ENCODE data around the gene CEP128. TPM values are rescaled to one million over a fixed set of nuclear protein-coding genes. Genes with fewer than 3 reads are reported as not detected.

Gene CEP128
- total and polyA plus RNA-seq, 3 experiments from 2014 or later = 5.4 to 17.1 (median 15.4) TPM

- Mint-ChIP-seq H3K9me3 (no peaks in the 10 kb centered on the region), H3K4me1 (no peaks in the 10 kb centered on the region), H3K27ac (no peak overlapping the region), H3K4me3 (no peak overlapping the region), H3K27me3 (no peaks in the 10 kb centered on the region), H3K36me3 (peaks cover 0 to 12% (median 9%) of the 10 kb centered on the region in 3 donors)
- Histone ChIP-seq H3K27ac (ENCODE audit: low read depth, low read length) (no peak overlapping the region), H3K36me3 (ENCODE audit: insufficient read depth, low read length) (no peaks in the 10 kb centered on the region), H3K4me1 (ENCODE audit: insufficient read depth, low read length) (no peaks in the 10 kb centered on the region), H3K9me3 (ENCODE audit: low read length) (no peaks in the 10 kb centered on the region), H3K4me3 (ENCODE audit: low read length) (no peak overlapping the region), H3K27me3 (ENCODE audit: insufficient read depth, low read length, poor library complexity, severe bottlenecking) (no peaks in the 10 kb centered on the region)
- POLR2A ChIA-PET = no interaction called here
- DNase-seq = no peak
- CTCF ChIA-PET = no interaction called here
Observed at GRCh38 chr14:80764921-80765507, 176.5 kb downstream of the CEP128 start.

DNA sequence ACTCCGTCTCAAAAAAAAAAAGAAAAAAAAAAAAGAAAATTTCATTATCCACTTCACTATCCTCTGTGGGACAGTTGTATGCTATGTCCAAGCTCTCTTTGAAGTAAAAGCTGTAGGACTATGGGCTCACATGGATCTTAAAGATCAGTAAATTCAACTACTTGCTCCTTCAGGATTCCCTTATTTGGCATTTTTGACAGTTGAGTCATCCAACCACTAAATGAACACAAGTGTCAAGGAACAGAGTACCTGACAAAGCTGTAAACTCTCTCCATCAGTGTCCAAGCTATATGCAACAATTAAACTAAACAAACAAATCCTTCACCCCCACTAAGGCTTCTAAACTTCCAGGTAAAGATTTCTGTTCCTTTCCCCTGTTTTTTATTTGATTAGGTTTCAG, 177.0 kb downstream of the CEP128 start:
- no peaks in the 10 kb centered on the region for H3K4me1 ChIP-seq (ENCODE audit: insufficient read depth, low read length)
- H3K36me3 ChIP-seq (ENCODE audit: insufficient read depth, low read length) = no peaks in the 10 kb centered on the region
- ChIA-PET CTCF (no interaction called here), POLR2A (no interaction called here)
- no peaks in the 10 kb centered on the region for H3K27me3 ChIP-seq (ENCODE audit: insufficient read depth, low read length, poor library complexity, severe bottlenecking)
- Mint-ChIP-seq H3K27ac (no peak overlapping the region), H3K4me1 (no peaks in the 10 kb centered on the region), H3K27me3 (no peaks in the 10 kb centered on the region), H3K36me3 (peaks cover 0 to 12% (median 10%) of the 10 kb centered on the region in 3 donors), H3K4me3 (no peak overlapping the region), H3K9me3 (no peaks in the 10 kb centered on the region)
- no peak for DNase-seq
- H3K9me3 ChIP-seq (ENCODE audit: low read length) = no peaks in the 10 kb centered on the region
- H3K27ac ChIP-seq (ENCODE audit: low read depth, low read length) = no peak overlapping the region
- no peak overlapping the region for H3K4me3 ChIP-seq (ENCODE audit: low read length)

DNA sequence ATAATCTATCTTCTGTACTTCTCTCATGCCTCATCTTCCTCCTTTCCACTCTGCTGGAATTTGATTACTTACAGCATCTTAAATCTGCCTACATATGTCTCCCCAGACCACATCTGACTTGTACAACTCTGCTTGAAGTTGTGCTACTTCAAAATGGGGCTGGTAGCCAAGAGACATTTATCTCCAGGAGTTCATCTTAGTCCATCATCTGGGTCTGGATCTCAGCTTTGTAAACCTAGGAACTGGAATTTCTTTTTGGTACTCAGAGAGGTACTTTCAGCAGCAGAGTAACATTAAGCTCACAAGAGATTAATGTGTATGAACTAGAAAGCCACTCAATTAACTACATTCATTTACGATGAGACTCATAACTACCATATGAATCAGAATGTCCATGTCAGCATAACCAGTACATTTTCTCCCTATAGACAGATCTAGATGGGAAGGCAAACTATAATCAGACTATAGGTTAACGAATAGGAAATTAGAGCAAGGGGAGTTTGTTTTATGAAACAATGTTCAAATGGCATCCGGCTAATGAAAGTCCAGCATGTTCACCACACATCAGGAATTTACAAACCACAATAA, 178.8 kb downstream of the CEP128 start:
- H3K36me3 ChIP-seq (ENCODE audit: insufficient read depth, low read length) = no peaks in the 10 kb centered on the region
- no peaks in the 10 kb centered on the region for H3K4me1 ChIP-seq (ENCODE audit: insufficient read depth, low read length)
- peaks cover 4 to 14% (median 13%) of the 10 kb centered on the region in 3 donors for H3K36me3 Mint-ChIP-seq
- H3K9me3 Mint-ChIP-seq = no peaks in the 10 kb centered on the region
- H3K4me3 Mint-ChIP-seq = no peak overlapping the region
- POLR2A ChIA-PET = interaction anchor here (0.5 kb wide), 1 partner anchor 870 kb away, joined by 4 read pairs; no protein-coding TSS in a partner anchor
- no peak overlapping the region for H3K27ac Mint-ChIP-seq
- DNase-seq = no peak
- CTCF ChIA-PET = no interaction called here
- H3K4me3 ChIP-seq (ENCODE audit: low read length) = no peak overlapping the region
- H3K27me3 Mint-ChIP-seq = no peaks in the 10 kb centered on the region
- H3K4me1 Mint-ChIP-seq = no peaks in the 10 kb centered on the region
- no peaks in the 10 kb centered on the region for H3K9me3 ChIP-seq (ENCODE audit: low read length)
- H3K27ac ChIP-seq (ENCODE audit: low read depth, low read length) = no peak overlapping the region
- H3K27me3 ChIP-seq (ENCODE audit: insufficient read depth, low read length, poor library complexity, severe bottlenecking) = no peaks in the 10 kb centered on the region

GRCh38 chr14:80754696-80755095, 186.8 kb downstream of the CEP128 start:
- Histone ChIP-seq H3K27ac (ENCODE audit: low read depth, low read length) (no peak overlapping the region), H3K27me3 (ENCODE audit: insufficient read depth, low read length, poor library complexity, severe bottlenecking) (no peaks in the 10 kb centered on the region), H3K4me3 (ENCODE audit: low read length) (no peak overlapping the region), H3K36me3 (ENCODE audit: insufficient read depth, low read length) (no peaks in the 10 kb centered on the region), H3K4me1 (ENCODE audit: insufficient read depth, low read length) (no peaks in the 10 kb centered on the region), H3K9me3 (ENCODE audit: low read length) (no peaks in the 10 kb centered on the region)
- H3K4me3 Mint-ChIP-seq = no peak overlapping the region
- ChIA-PET CTCF (no interaction called here), POLR2A (no interaction called here)
- H3K9me3 Mint-ChIP-seq = no peaks in the 10 kb centered on the region
- H3K27me3 Mint-ChIP-seq = no peaks in the 10 kb centered on the region
- H3K4me1 Mint-ChIP-seq = no peaks in the 10 kb centered on the region
- DNase-seq = no peak
- H3K27ac Mint-ChIP-seq = no peak overlapping the region
- peaks cover 19 to 36% (median 25%) of the 10 kb centered on the region in 3 donors for H3K36me3 Mint-ChIP-seq

DNA sequence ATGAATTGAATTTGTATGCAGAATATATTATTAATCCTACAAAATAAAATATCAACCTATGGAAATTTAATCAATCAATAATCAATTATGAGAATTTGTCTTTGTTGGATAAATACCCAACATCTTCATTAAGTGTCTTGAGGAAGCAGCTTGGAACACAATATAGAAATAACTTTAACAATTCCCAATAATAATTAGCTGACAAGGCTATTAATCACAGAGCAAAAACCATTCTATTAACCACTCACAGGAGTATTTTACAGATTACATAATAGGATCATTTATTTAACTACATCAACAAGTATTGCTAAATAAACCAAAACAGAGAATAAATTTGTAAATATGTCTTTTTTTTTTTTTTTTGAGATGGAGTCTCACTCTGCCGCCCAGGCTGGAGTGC, 190.3 kb downstream of the CEP128 start:
- H3K9me3 ChIP-seq (ENCODE audit: low read length) = no peaks in the 10 kb centered on the region
- POLR2A ChIA-PET = no interaction called here
- H3K36me3 Mint-ChIP-seq = peaks cover 14 to 38% (median 35%) of the 10 kb centered on the region in 3 donors
- no peak overlapping the region for H3K4me3 ChIP-seq (ENCODE audit: low read length)
- CTCF ChIA-PET = no interaction called here
- H3K4me3 Mint-ChIP-seq = no peak overlapping the region
- H3K4me1 ChIP-seq (ENCODE audit: insufficient read depth, low read length) = no peaks in the 10 kb centered on the region
- H3K4me1 Mint-ChIP-seq = no peaks in the 10 kb centered on the region
- no peaks in the 10 kb centered on the region for H3K36me3 ChIP-seq (ENCODE audit: insufficient read depth, low read length)
- H3K27me3 Mint-ChIP-seq = no peaks in the 10 kb centered on the region
- H3K27ac Mint-ChIP-seq = no peak overlapping the region
- no peak for DNase-seq
- H3K27ac ChIP-seq (ENCODE audit: low read depth, low read length) = no peak overlapping the region
- H3K9me3 Mint-ChIP-seq = no peaks in the 10 kb centered on the region
- no peaks in the 10 kb centered on the region for H3K27me3 ChIP-seq (ENCODE audit: insufficient read depth, low read length, poor library complexity, severe bottlenecking)

- Mint-ChIP-seq H3K36me3 (peaks cover 13 to 23% (median 14%) of the 10 kb centered on the region in 3 donors), H3K4me3 (no peak overlapping the region), H3K27ac (no peak overlapping the region), H3K27me3 (no peaks in the 10 kb centered on the region), H3K9me3 (no peaks in the 10 kb centered on the region), H3K4me1 (no peaks in the 10 kb centered on the region)
- Histone ChIP-seq H3K4me1 (ENCODE audit: insufficient read depth, low read length) (no peaks in the 10 kb centered on the region), H3K36me3 (ENCODE audit: insufficient read depth, low read length) (no peaks in the 10 kb centered on the region), H3K4me3 (ENCODE audit: low read length) (no peak overlapping the region), H3K27me3 (ENCODE audit: insufficient read depth, low read length, poor library complexity, severe bottlenecking) (no peaks in the 10 kb centered on the region), H3K27ac (ENCODE audit: low read depth, low read length) (no peak overlapping the region), H3K9me3 (ENCODE audit: low read length) (no peaks in the 10 kb centered on the region)
- no peak for DNase-seq
- ChIA-PET POLR2A (no interaction called here), CTCF (no interaction called here)
Observed at GRCh38 chr14:80726211-80726610, 215.3 kb downstream of the CEP128 start.

- Mint-ChIP-seq H3K4me1 (peaks cover 9 to 15% (median 14%) of the 10 kb centered on the region in 3 donors), H3K27me3 (no peaks in the 10 kb centered on the region), H3K9me3 (no peaks in the 10 kb centered on the region), H3K4me3 (no peak overlapping the region), H3K36me3 (peaks cover 4 to 7% (median 6%) of the 10 kb centered on the region in 3 donors), H3K27ac (no peak overlapping the region)
- CTCF ChIA-PET = no interaction called here
- no peak for DNase-seq
- H3K4me3 ChIP-seq (ENCODE audit: low read length) = no peak overlapping the region
- no peaks in the 10 kb centered on the region for H3K4me1 ChIP-seq (ENCODE audit: insufficient read depth, low read length)
- POLR2A ChIA-PET = no interaction called here
- no peaks in the 10 kb centered on the region for H3K27me3 ChIP-seq (ENCODE audit: insufficient read depth, low read length, poor library complexity, severe bottlenecking)
- H3K27ac ChIP-seq (ENCODE audit: low read depth, low read length) = no peak overlapping the region
- no peaks in the 10 kb centered on the region for H3K9me3 ChIP-seq (ENCODE audit: low read length)
- no peaks in the 10 kb centered on the region for H3K36me3 ChIP-seq (ENCODE audit: insufficient read depth, low read length)
Observed at GRCh38 chr14:80718940-80719339, 222.6 kb downstream of the CEP128 start.

GRCh38 chr14:80714474-80714873, 227.1 kb downstream of the CEP128 start:
- H3K4me1 Mint-ChIP-seq = peaks cover 9 to 19% (median 14%) of the 10 kb centered on the region in 3 donors
- Histone ChIP-seq H3K4me3 (ENCODE audit: low read length) (no peak overlapping the region), H3K4me1 (ENCODE audit: insufficient read depth, low read length) (no peaks in the 10 kb centered on the region), H3K27ac (ENCODE audit: low read depth, low read length) (no peak overlapping the region), H3K36me3 (ENCODE audit: insufficient read depth, low read length) (no peaks in the 10 kb centered on the region), H3K9me3 (ENCODE audit: low read length) (no peaks in the 10 kb centered on the region), H3K27me3 (ENCODE audit: insufficient read depth, low read length, poor library complexity, severe bottlenecking) (no peaks in the 10 kb centered on the region)
- ChIA-PET CTCF (no interaction called here), POLR2A (no interaction called here)
- H3K36me3 Mint-ChIP-seq = peaks cover 0 to 5% (median 0%) of the 10 kb centered on the region in 3 donors
- no peak overlapping the region for H3K27ac Mint-ChIP-seq
- no peaks in the 10 kb centered on the region for H3K9me3 Mint-ChIP-seq
- DNase-seq = peak in 1 of 5 donors; percentile 0
- H3K27me3 Mint-ChIP-seq = no peaks in the 10 kb centered on the region
- peak overlapping the region in 1 of 7 donors; percentile 41 for H3K4me3 Mint-ChIP-seq

All from CD8-positive, alpha-beta memory T cell (primary cell).